ENCODE results near the gene DCAF10. TPM values are rescaled to one million over a fixed set of nuclear protein-coding genes. Genes with fewer than 3 reads are reported as not detected.

DCAF10 gene
- polyA plus RNA-seq, 1 donor (not counting 4 experiments of a cell fraction or from before 2014, with no cell fraction given): 29.2 TPM

DNA sequence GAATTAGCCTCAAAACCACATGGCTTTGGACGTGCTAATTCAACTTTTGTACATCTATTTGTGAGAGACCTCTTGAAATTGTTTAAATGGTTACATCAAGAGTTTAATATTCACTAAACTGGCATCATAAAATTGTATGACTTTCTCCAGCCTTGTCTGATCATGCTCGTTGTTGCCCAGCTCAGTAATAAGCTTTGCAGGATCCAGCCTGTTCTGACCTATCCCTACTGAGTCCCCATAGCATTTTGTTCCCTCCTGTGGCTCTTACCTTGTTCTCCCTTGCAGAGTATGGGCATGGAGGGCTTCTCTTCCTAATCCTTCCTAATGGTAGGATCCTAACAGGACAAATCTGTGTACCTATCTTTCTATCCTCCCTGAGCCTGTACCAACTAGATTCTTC is 22.1 kb upstream of the DCAF10 start:
- FAIRE-seq (no peak), DNase-seq (ENCODE audit: low read depth, low spot score) (no peak)

DNA sequence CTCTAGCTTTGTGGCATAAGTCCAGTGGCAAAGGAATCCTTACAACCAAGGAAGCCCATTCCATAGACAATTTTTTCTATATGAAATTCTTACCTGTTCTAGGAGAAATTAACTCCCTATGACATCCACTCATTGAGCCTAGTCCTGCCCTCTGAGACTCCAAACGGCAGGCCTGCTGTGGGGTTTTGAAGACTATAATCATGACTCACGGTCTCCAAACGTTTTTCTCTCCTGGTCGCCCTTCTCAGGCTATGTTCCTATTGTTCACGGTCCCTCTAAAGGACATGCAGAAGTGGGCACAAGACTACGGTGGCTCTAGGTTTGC is 16.3 kb upstream of the DCAF10 start:
- Histone ChIP-seq H2AFZ (ENCODE audit: control insufficient read depth, low read length) (peak overlapping the region; percentile 98), H4K20me1 (ENCODE audit: control insufficient read depth, extremely low read depth, insufficient read depth, low read length) (peaks cover 6% of the 10 kb centered on the region), H3K9me3 (ENCODE audit: control insufficient read depth, low read depth, low read length) (no peaks in the 10 kb centered on the region), H3K9me1 (ENCODE audit: control insufficient read depth, extremely low read depth, insufficient read depth, low read length) (no peaks in the 10 kb centered on the region), H3K9ac (ENCODE audit: control insufficient read depth, extremely low read depth, insufficient read depth, low read length) (peak overlapping the region; percentile 82), H3K4me2 (ENCODE audit: control insufficient read depth, extremely low read depth, insufficient read depth, low read depth, low read length) (peak overlapping the region; percentile 94), H3K27ac (ENCODE audit: control insufficient read depth, insufficient read depth, low read length) (peak overlapping the region; percentile 69), H3K36me3 (ENCODE audit: control insufficient read depth in 2 of 2, extremely low read depth in 1 of 2, insufficient read depth in 2 of 2, low read length in 2 of 2) (peaks cover 14 to 25% of the 10 kb centered on the region in 2 experiments), H3K27me3 (ENCODE audit: control insufficient read depth, extremely low read depth, insufficient read depth, low read length) (no peaks in the 10 kb centered on the region), H3K4me1 (ENCODE audit: control insufficient read depth, extremely low read depth, insufficient read depth, low read length) (peaks cover 12% of the 10 kb centered on the region), H3K4me3 (ENCODE audit: control insufficient read depth in 2 of 3, extremely low read depth in 1 of 3, insufficient read depth in 2 of 3, low read depth in 1 of 3, low read length in 3 of 3) (peak overlapping the region; percentile 71 to 92 (median 76)), H3K79me2 (ENCODE audit: control insufficient read depth, insufficient read depth, low read length) (peaks cover 40% of the 10 kb centered on the region)
- FAIRE-seq (no peak), DNase-seq (ENCODE audit: low read depth, low spot score) (no peak)
- TF ChIP-seq, protein P1, sequence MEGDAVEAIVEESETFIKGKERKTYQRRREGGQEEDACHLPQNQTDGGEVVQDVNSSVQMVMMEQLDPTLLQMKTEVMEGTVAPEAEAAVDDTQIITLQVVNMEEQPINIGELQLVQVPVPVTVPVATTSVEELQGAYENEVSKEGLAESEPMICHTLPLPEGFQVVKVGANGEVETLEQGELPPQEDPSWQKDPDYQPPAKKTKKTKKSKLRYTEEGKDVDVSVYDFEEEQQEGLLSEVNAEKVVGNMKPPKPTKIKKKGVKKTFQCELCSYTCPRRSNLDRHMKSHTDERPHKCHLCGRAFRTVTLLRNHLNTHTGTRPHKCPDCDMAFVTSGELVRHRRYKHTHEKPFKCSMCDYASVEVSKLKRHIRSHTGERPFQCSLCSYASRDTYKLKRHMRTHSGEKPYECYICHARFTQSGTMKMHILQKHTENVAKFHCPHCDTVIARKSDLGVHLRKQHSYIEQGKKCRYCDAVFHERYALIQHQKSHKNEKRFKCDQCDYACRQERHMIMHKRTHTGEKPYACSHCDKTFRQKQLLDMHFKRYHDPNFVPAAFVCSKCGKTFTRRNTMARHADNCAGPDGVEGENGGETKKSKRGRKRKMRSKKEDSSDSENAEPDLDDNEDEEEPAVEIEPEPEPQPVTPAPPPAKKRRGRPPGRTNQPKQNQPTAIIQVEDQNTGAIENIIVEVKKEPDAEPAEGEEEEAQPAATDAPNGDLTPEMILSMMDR (optimal IDR thresholded peaks at IDR 0.05 in 1 of 3, IDR thresholded peaks at IDR 0.05 in 1 of 3, conservative IDR thresholded peaks at IDR 0.05 in 1 of 3; ENCODE audit: extremely low read depth in 1 of 3, insufficient read depth in 2 of 3, low read length in 3 of 3): no peak
- TF ChIP-seq EZH2 (IDR thresholded peaks at IDR 0.05; ENCODE audit: low read length): no peak
- dilution Hi-C loops (cut with MboI; ENCODE audit: extremely low pct_ligation_motif_present, low sequenced_read_pairs): no loop called here

More for the DNA sequence above, 22.1 kb upstream of the DCAF10 start:
- Histone ChIP-seq H3K4me3 (ENCODE audit: control insufficient read depth in 2 of 3, extremely low read depth in 1 of 3, insufficient read depth in 2 of 3, low read depth in 1 of 3, low read length in 3 of 3) (no peak overlapping the region), H2AFZ (ENCODE audit: control insufficient read depth, low read length) (no peak overlapping the region), H3K79me2 (ENCODE audit: control insufficient read depth, insufficient read depth, low read length) (peaks cover 26% of the 10 kb centered on the region), H3K9ac (ENCODE audit: control insufficient read depth, extremely low read depth, insufficient read depth, low read length) (no peak overlapping the region), H3K36me3 (ENCODE audit: control insufficient read depth in 2 of 2, extremely low read depth in 1 of 2, insufficient read depth in 2 of 2, low read length in 2 of 2) (peaks cover 19 to 56% of the 10 kb centered on the region in 2 experiments), H3K9me1 (ENCODE audit: control insufficient read depth, extremely low read depth, insufficient read depth, low read length) (peaks cover 2% of the 10 kb centered on the region), H3K27ac (ENCODE audit: control insufficient read depth, insufficient read depth, low read length) (no peak overlapping the region), H4K20me1 (ENCODE audit: control insufficient read depth, extremely low read depth, insufficient read depth, low read length) (peaks cover 6% of the 10 kb centered on the region), H3K4me1 (ENCODE audit: control insufficient read depth, extremely low read depth, insufficient read depth, low read length) (peaks cover 10% of the 10 kb centered on the region), H3K9me3 (ENCODE audit: control insufficient read depth, low read depth, low read length) (no peaks in the 10 kb centered on the region), H3K4me2 (ENCODE audit: control insufficient read depth, extremely low read depth, insufficient read depth, low read depth, low read length) (no peak overlapping the region), H3K27me3 (ENCODE audit: control insufficient read depth, extremely low read depth, insufficient read depth, low read length) (no peaks in the 10 kb centered on the region)
- TF ChIP-seq EZH2 (IDR thresholded peaks at IDR 0.05; ENCODE audit: low read length): no peak
- TF ChIP-seq, protein P1 (optimal IDR thresholded peaks at IDR 0.05 in 1 of 3, IDR thresholded peaks at IDR 0.05 in 1 of 3, conservative IDR thresholded peaks at IDR 0.05 in 1 of 3; ENCODE audit: extremely low read depth in 1 of 3, insufficient read depth in 2 of 3, low read length in 3 of 3): no peak
- dilution Hi-C loops (cut with MboI; ENCODE audit: extremely low pct_ligation_motif_present, low sequenced_read_pairs): no loop called here

All from keratinocyte (primary cell).